ENCODE measurements around the gene ZNF12.

- TF ChIP-seq POLR2A (IDR thresholded peaks at IDR 0.05; ENCODE audit: low read depth, low read length) (no peak), TAF1 (IDR thresholded peaks at IDR 0.05; ENCODE audit: borderline replicate concordance, low read depth, low read length) (no peak)
These were observed 11.4 kb upstream of the ZNF12 start for GRCh38 chr7:6718124-6718523.

Measured in GM12892 (cell line).